Epithelial cell of prostate (primary cell): ENCODE results near the gene PRLR.

Experiments used
- DNase-seq: peaks from one replicate; pipeline ENCODE4 v3.0.0-alpha.2; 2011; ENCODE audit warnings: low read depth, low spot score
- H3K27ac ChIP-seq: fragments of 450-650 bp; 2 replicates; pipeline ENCODE4 v1.5.1; 2017; ENCODE audit warnings: mild to moderate bottlenecking

PRLR gene

GRCh38 chr5:35237580-35238376 lies 7.5 kb upstream of the PRLR start:
- H3K27ac ChIP-seq, result no peak overlapping the region
- DNase-seq, result no peak

- H3K27ac ChIP-seq, result no peak overlapping the region
- no peak for DNase-seq
Observed at GRCh38 chr5:35236770-35237169, 6.5 kb upstream of the PRLR start.

- no peak overlapping the region for H3K27ac ChIP-seq
- DNase-seq, result no peak
Observed at GRCh38 chr5:35233601-35234000, 3.3 kb upstream of the PRLR start.

- no peak for DNase-seq
- no peak overlapping the region for H3K27ac ChIP-seq
Observed at GRCh38 chr5:35233121-35233520, 2.8 kb upstream of the PRLR start.

GRCh38 chr5:35232124-35232523 lies 1.8 kb upstream of the PRLR start:
- DNase-seq, result no peak
- H3K27ac ChIP-seq, result no peak overlapping the region

- H3K27ac ChIP-seq, result no peak overlapping the region
- DNase-seq, result no peak
Observed at GRCh38 chr5:35229076-35230037, 930 bp downstream of the PRLR start.

GRCh38 chr5:35228310-35228709 lies 2.0 kb downstream of the PRLR start:
- no peak for DNase-seq
- H3K27ac ChIP-seq, result no peak overlapping the region

- no peak overlapping the region for H3K27ac ChIP-seq
- DNase-seq, result no peak
Observed at GRCh38 chr5:35227720-35228119, 2.6 kb downstream of the PRLR start.

- DNase-seq, result no peak
- no peak overlapping the region for H3K27ac ChIP-seq
Observed at GRCh38 chr5:35223787-35224395, 6.4 kb downstream of the PRLR start.

- DNase-seq, result no peak
- H3K27ac ChIP-seq, result no peak overlapping the region
Observed at GRCh38 chr5:35220967-35221366, 9.3 kb downstream of the PRLR start.

- no peak overlapping the region for H3K27ac ChIP-seq
- no peak for DNase-seq
Observed at GRCh38 chr5:35218981-35219380, 11.3 kb downstream of the PRLR start.

- no peak for DNase-seq
- no peak overlapping the region for H3K27ac ChIP-seq
Observed at GRCh38 chr5:35214051-35214450, 16.2 kb downstream of the PRLR start.

- DNase-seq, result peak; percentile 12
- H3K27ac ChIP-seq, result no peak overlapping the region
Observed at GRCh38 chr5:35213608-35214007, 16.7 kb downstream of the PRLR start.

- no peak overlapping the region for H3K27ac ChIP-seq
- DNase-seq, result no peak
Observed at GRCh38 chr5:35212122-35212982, 17.9 kb downstream of the PRLR start.

- H3K27ac ChIP-seq, result no peak overlapping the region
- DNase-seq, result no peak
Observed at GRCh38 chr5:35209862-35210261, 20.4 kb downstream of the PRLR start.

- DNase-seq, result no peak
- no peak overlapping the region for H3K27ac ChIP-seq
Observed at GRCh38 chr5:35205606-35206005, 24.7 kb downstream of the PRLR start.

GRCh38 chr5:35205186-35205585 lies 25.1 kb downstream of the PRLR start:
- no peak for DNase-seq
- H3K27ac ChIP-seq, result no peak overlapping the region

- no peak for DNase-seq
Observed at GRCh38 chr5:35203403-35203802, 26.9 kb downstream of the PRLR start.

GRCh38 chr5:35202319-35203111 lies 27.8 kb downstream of the PRLR start:
- no peak for DNase-seq
- no peak overlapping the region for H3K27ac ChIP-seq

More at GRCh38 chr5:35203403-35203802, 26.9 kb downstream of the PRLR start:
- no peak overlapping the region for H3K27ac ChIP-seq
